NCI-H2196 treated with DMSO at 0.1 percent for 48 hours (cell line): ENCODE data around the gene TIGD1.
"Not testable (repeated sequence)": the region's sequence is repeated elsewhere in the genome, so short reads cannot be mapped to it uniquely, and the experiment has no call there.

Source experiments
- DNase-seq: peaks from one replicate; lab custom pipeline; 2025; ENCODE audit not compliant: unreplicated experiment; lab: John Stamatoyannopoulos, UW

The TIGD1 gene

DNA sequence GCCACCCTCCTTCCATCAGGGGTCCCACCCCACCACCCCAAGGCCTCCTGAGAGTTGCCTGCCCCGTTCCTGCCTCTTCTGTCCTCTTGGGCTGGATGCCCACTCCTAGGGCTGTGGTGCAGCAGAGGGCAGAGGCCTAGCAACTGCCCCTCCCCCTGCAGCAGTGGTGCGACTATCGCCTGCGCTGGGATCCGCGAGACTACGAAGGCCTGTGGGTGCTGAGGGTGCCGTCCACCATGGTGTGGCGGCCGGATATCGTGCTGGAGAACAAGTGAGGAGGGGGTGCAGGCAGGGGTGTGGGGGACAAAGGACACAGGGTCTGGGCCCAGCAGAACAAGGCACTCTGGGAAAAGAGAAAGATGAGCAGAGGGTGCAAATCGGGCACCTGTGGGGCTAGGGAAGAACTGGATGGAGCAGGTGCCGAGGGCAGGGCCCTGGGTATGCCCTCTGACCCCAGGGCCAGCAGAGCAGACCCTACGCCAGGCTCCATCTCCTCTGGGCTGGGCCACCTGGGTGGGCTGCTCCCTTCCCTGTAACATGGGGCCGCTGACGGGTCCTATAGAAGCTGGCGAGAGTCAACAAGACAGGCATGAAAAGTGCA lies 9.8 kb downstream of the TIGD1 start:
- no peak for DNase-seq

GRCh38 chr2:232539298-232540231 lies 10.8 kb downstream of the TIGD1 start, which contains the start of gene CHRNG:
Gene CHRNG (plus strand): TSS chr2:232539692. CDS start chr2:232539748, 56 bp downstream.
- DNase-seq: no peak

- no peak for DNase-seq
These were observed 11.7 kb downstream of the TIGD1 start for GRCh38 chr2:232538671-232539070.

DNA sequence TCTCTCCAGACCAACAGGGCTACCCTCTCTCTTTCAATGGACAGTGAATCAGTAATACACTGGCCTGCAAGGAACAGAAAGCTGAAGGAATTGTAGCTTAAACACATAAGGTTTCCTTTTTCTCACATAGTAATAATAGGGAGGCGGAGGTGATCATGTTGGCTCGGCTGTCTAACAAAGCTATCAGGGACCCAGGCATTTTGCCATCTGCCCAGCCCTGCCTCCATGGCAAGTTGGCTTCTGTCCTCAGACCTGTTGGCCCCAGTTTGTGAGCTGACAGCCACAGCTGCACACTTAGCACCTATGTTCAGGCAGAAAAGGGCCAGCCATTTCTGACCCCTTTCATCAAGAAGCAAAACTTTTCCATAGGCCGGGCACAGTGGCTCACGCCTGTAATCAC lies 12.9 kb downstream of the TIGD1 start:
- DNase-seq: no peak

- no peak for DNase-seq
These were observed 13.3 kb downstream of the TIGD1 start for GRCh38 chr2:232537079-232537478.

DNA sequence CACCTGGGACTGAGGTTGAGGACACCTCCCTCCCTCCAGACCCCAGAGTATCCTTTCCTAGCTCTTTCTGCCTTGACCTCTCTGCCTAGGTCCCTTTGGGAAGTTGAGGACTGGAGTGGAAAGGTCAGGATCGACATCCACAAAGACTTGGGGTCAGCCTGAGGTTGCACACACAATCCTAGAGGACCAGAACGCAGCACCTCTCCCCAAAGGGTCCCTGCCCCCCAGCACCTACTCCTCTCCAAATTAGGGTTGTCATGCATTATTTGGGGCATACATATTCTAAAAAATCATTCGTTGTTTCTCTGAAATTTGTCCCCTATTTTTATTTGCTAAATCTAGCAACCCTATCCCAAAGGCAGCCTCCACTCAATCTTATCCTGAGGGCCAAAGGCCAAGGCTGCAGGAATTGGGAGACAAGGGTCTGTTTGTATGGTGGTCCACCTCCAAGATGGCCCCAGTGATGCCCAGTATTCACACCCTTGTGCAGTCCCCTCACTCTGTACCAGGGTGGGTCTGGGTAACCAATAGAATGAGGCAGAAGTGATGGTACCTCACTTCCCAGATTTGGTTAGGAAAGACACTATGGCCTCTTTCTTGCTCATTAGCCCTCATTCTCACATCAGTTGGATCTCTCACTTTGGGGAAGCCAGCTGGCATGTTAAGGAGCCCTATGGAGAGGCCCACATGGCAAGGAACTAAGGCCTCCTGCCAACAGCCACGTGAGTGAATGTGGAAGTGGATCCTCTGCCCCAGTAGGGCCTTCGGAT lies 14.4 kb downstream of the TIGD1 start:
- DNase-seq: no peak

- DNase-seq: no peak
These were observed 15.3 kb downstream of the TIGD1 start for GRCh38 chr2:232534940-232535651.

- DNase-seq: no peak
These were observed 16.2 kb downstream of the TIGD1 start for GRCh38 chr2:232533944-232534710.

GRCh38 chr2:232532821-232533220 lies 17.5 kb downstream of the TIGD1 start:
- not testable (repeated sequence) for DNase-seq

DNA sequence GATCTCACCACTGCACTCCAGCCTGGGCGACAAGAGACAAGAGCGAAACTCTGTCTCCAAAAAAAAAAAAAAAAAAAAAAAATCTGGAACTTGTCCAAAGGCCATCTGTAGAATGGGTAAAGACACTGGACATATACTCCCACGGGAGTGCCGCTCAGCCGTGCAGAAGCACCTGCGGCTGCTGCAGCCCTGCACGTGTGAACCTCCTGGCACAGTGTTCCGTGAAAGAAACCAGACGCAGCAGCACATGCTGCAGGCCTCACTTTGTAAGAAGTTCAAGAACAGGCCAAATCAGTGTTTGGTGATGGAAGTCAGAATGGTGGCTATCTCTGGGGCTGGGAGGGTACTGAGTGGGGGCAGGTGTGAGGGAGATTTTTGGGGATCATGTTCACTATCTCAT lies 17.9 kb downstream of the TIGD1 start:
- DNase-seq: no peak

DNA sequence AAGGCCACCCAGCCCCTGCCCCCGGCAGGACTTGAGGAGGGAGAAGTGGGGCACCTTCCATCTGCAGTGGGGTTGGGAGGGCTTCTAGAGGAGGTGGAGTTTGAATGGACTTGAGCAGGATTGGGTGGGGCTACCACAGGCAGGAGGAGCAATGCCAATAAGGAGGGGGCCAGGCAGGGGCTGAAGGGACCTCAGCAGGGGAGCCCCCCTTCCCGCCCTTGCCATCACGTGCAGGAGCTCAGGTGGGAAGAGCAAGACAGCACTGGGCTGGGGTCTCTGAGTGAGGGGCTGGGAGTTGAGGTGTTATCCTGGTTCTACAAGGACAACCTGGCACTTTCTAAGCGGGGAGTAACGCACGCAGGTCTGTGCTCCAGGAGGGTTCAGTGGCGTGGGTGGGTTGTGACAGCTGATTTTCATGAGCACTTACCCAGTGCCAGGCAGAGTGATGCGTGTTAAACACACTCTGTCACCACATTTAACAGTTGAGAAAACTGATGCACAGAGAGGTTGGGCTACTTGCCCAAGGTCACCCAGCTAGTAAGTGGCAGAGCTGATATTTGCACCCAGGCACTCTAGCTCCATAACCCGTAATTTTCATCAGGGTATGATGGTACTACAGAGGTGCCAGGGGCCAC lies 19.6 kb downstream of the TIGD1 start:
- DNase-seq: no peak

DNA sequence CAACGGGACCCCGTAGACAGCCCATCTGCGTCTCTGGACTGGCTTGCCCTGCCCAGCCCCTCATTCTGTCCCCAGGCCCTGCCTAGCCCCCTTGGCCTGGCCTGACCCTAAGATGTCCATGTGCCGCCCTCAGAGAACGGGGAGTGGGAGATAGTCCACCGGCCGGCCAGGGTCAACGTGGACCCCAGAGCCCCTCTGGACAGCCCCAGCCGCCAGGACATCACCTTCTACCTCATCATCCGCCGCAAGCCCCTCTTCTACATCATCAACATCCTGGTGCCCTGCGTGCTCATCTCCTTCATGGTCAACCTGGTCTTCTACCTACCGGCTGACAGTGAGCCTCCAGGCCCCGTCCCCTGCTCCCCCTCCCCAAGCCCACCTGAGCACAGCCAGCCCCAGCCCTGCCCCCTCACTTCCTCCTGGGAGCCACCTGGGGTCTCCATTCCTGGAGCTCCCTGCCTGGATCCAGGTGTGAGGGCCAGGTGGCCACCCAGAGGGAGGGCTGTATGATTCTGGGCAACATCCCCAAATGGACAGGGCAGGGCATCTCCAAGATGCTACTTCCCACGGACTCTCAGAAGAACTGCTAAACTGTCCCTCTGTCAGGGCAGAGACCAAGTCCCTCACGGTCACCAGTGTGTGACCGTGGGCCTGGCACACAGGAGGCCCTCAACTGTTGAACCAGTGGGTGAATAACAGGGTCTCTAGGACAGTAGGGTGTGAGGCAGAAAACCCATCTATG lies 20.4 kb downstream of the TIGD1 start:
- no peak for DNase-seq

DNA sequence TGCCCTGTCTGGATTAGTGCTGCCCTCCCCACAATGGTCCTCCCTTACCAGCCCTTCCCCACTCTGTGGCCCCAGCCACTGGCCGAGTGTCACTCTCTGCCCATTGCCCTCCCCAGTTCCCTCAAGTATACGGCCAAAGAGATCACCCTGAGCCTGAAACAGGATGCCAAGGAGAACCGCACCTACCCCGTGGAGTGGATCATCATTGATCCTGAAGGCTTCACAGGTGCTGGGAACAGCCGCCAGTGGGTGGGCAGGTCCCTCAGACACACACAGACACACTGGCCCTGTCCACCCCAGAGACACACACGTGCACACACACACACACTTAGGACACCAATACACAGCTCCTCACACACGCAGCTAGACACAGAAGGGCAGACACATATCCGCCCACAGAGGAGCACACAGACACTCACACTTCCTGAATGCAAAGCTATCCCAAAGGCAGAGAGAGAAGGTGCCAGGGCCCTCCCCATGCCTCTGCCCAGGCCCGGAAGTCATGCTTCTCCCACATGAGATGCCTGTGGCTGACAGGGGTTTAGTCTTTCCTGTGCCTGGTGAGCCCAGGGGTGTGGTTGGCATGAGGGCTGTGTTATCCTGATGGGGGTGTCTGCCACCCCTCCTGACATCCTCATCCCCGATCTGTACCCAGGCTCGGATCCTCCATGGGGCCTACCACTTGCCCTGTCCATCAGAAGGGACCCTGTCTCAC lies 21.5 kb downstream of the TIGD1 start:
- DNase-seq: no peak

DNA sequence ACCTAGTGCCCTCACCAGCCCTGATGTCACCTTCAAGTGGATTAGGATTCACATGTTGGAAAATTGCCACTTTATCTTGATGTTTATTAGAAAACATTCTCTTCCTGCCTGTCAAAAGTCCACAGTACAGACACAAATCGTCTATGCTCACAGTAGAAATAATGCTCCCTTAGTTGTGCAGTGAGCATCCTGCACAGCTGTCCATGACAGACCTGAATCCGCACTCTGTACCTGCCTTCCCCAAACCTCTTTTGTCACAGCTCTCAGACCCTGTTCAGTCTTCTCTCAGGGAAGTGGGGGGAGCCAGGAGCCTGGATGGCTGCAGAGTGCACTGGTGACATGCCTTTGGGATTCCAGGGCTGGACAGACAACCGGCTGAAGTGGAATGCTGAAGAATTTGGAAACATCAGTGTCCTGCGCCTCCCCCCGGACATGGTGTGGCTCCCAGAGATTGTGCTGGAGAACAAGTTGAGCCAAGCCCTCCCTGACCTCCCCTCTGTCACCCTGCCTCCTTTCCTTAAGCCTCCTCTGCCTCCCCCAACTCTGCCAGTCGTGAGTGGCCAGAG lies 22.4 kb downstream of the TIGD1 start:
- DNase-seq: no peak

DNA sequence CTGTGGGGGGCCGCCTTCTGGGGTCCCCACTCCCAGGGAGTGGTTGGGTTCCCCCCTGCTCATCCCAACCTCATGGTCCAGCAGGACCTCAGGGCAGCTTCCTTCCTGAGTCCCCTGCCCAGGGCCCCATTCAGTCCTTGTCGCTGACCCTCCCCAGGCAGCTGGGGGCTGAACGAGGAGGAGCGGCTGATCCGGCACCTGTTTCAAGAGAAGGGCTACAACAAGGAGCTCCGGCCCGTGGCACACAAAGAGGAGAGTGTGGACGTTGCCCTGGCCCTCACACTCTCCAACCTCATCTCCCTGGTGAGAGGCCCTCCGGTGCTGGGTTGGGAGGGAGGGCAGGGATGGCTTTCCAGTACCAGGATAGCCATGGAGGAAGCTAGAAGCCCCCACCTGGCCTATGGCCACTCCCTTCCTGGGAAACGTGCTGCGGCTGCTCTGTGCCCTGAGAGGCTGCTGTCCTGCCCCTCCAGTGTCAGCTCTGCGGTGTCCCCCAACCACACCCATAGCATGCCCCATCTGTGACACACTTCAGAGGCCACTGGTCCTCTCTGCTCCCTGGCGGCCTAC lies 23.9 kb downstream of the TIGD1 start:
- no peak for DNase-seq

DNA sequence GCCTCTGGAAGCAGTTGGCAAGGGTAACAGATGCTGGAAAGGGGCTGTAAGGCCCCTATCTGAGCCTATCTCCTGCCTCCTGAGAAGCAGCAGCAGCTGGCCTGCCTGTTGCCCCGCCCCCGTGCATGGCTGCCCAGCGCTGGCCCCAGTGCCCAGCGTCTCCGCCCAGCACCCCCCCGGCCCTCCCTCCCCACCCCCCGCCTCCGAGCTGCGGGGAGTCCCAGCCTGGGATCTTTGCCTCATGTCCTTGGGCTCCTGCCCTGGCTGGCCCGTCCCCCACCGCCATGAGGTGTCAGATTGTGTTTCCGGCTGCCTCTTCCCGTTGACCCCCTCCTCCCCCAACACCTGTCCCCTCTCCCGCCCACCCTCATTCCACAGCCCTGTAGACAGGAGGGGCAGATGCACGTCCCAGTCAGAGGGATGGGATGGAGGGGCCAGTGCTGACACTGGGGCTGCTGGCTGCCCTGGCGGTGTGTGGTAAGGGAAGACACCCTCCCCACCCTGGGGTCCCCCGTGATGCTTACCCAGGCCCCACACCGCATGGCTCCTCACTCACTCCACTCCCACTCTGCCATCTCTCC lies 24.5 kb downstream of the TIGD1 start, which contains the start of gene CHRND:
Gene CHRND (plus strand): TSS at position 370 of the 581 bp plus-strand sequence. CDS start 56 bp downstream, at position 426.
- no peak for DNase-seq

DNA sequence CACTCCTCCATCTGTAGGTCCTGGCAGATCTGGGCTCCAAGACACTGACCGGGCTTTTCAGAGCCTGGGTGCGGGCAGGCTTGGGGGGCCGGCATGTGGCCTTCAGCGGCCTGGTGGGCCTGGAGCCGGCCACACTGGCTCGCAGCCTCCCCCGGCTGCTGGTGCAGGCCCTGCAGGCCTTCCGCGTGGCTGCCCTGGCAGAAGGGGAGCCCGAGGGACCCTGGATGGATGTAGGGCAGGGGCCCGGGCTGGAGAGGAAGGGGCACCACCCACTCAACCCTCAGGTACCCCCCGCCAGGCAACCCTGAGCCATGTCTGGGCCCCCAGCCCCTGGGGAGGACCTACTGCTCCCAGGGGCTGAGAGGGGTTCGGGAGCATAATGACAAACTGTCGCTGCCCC lies 25.2 kb downstream of the TIGD1 start:
- no peak for DNase-seq
